GM10847 (cell line): ENCODE results near the gene AOX1.
A peak's percentile ranks its signal among the peaks of the same experiment; 100 is the strongest.

ENCODE experiments used
- POLR2A ChIP-seq: IDR thresholded peaks from 2 replicates; pipeline ENCODE4 v1.6.1; 2011; ENCODE audit not compliant: insufficient read length; ENCODE audit errors: extremely low read depth

The AOX1 gene

GRCh38 chr2:200700856-200701255, 115.0 kb downstream of the AOX1 start:
- TF ChIP-seq POLR2A, result no peak

- no peak for TF ChIP-seq POLR2A
Measured at GRCh38 chr2:200702044-200702443, 116.2 kb downstream of the AOX1 start.

GRCh38 chr2:200702646-200703118, 116.9 kb downstream of the AOX1 start:
- TF ChIP-seq POLR2A, result no peak

- no peak for TF ChIP-seq POLR2A
Measured at GRCh38 chr2:200703127-200703925, 117.5 kb downstream of the AOX1 start.

GRCh38 chr2:200703926-200704637, 118.3 kb downstream of the AOX1 start:
- TF ChIP-seq POLR2A, result no peak

GRCh38 chr2:200705305-200706041, 119.7 kb downstream of the AOX1 start:
- TF ChIP-seq POLR2A, result no peak

- TF ChIP-seq POLR2A, result no peak
Measured at GRCh38 chr2:200708943-200709342, 123.1 kb downstream of the AOX1 start.

- TF ChIP-seq POLR2A, result peak; percentile 97
Measured at GRCh38 chr2:200713003-200713703, 127.3 kb downstream of the AOX1 start.

GRCh38 chr2:200713704-200714064, 127.9 kb downstream of the AOX1 start:
- no peak for TF ChIP-seq POLR2A

- TF ChIP-seq POLR2A, result no peak
Measured at GRCh38 chr2:200716386-200716785, 130.6 kb downstream of the AOX1 start.
